Stimulated activated naive CD4-positive, alpha-beta T cell (primary cell): Measurements from ENCODE around the gene PTPN12.
A peak's percentile ranks its signal among the peaks of the same experiment; 100 is the strongest.
"Not testable (repeated sequence)": the region's sequence is repeated elsewhere in the genome, so short reads cannot be mapped to it uniquely, and the experiment has no call there.

Experiments
- DNase-seq, 6 experiments: peaks; one replicate each; lab custom pipeline; 2025; lab: John Stamatoyannopoulos, UW

The PTPN12 gene

DNA sequence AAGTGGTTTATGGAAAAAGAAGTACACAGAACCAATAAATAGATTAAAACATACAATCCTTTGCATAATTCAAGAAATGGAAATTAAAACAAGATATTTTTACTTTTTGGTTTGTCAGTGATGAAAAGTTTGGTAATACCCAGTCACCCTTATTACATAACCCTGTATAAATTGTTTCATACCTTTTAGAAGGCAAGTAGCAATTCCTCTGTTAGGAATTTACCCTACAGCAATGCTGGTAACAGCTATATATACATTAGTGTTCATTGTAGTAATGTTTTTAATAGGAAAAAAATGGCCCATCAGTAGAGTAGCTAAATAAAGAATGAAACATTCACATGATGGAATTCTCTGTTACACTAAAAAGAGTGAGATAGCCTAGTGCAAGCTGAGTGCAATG, 42.7 kb downstream of the PTPN12 start:
- DNase-seq = no peak

DNA sequence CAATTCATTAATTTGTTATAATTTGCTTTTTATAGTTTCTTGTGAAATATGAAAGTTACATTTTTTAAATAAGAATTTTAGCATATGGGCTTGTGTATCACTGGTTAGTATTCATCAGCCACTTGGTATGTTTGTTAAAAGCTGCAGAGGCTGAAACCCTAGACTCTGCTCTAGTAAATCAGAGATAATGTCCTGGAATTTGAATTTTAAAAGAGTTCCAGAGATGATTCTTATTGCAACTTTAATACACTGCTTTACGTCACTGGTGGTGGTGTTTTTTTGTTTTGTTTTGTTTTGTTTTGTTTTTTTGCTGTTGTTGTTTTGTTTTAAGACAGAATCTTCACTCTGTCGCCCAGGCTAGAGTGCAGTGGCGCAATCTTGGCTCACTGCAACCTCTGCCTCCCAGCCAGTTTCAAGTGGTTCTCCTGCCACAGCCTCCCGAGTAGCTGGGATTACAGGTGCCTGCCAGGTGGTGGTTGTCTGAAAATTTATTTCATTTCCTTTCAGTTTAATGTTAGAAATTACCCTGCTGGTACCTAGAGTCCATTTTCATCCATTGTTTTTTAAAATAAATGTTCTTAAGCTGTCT, 43.8 kb downstream of the PTPN12 start:
- no peak for DNase-seq

DNA sequence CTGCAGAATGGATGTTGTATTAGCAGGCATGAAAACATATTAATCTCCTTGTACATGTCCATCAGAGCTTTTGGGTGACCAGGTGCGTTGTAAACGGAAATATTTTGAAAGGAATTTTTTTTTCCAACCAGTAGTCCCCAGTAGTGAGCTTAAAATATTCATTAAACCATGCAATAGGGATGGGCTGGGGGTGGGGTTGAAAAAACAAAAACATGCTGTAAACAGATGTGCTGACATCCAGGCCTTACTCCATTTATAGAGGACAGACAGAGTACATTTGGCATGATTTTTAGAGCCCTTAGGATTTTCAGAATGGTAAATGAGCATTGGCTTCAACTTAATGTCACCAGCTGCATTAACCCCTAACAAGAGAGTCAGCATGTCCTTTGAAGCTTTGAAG, 50.2 kb downstream of the PTPN12 start:
- DNase-seq = no peak

DNA sequence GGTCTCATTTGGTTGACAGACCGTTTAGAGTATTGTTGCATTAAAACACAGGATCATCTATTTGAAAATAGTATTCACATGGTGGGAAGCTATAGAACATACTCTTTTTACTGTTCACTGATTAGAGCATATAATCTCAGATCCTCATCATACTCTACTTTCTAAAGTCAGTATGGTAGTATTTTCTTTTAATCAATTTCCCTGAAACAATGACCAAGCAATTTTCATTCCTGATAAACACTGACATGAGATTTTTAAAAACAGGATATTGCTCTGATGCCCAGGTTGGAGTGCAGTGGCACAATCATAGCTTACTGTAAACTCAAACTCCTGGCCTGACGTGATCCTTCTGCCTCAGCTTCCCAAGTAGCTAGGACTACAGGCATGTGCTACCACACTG, 63.9 kb downstream of the PTPN12 start:
- DNase-seq = no peak

DNA sequence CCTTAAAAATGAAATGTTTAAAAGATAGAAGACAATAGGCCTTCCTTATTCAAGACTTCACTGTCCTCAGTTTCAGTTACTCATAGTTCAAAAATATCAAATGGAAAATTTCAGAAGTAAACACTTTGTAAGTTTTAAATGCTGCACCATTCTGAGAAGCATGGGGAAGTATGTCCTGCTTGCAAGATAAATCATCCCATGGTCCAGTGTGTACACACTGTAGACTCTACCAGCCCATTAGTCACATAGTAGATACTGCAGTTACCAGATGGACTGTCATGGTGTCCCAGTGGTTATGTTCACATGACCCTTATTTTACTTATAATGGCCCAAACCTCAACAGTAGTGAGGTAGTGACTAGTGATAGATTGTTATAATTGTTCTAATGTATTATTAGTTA, 69.5 kb downstream of the PTPN12 start:
- DNase-seq = no peak

DNA sequence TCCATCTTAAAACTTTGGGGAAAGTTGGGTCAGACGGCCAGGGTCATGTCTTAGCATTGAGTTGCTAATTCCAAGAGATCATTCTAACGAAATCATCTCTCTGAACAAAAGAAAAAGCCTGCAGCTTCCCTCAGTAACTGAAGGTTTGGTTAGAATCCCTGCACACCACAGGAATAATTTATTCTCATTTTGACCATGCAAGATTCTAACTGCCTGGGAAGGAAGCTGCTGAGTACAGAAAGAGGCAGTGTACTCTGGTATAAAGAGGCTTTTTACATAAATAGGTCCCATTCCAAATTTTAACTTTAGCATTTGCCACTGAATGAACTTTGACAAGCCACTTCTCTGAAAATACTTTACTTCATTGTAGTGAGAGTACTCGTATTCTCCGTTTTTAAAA, 82.2 kb downstream of the PTPN12 start:
- DNase-seq = no peak

DNA sequence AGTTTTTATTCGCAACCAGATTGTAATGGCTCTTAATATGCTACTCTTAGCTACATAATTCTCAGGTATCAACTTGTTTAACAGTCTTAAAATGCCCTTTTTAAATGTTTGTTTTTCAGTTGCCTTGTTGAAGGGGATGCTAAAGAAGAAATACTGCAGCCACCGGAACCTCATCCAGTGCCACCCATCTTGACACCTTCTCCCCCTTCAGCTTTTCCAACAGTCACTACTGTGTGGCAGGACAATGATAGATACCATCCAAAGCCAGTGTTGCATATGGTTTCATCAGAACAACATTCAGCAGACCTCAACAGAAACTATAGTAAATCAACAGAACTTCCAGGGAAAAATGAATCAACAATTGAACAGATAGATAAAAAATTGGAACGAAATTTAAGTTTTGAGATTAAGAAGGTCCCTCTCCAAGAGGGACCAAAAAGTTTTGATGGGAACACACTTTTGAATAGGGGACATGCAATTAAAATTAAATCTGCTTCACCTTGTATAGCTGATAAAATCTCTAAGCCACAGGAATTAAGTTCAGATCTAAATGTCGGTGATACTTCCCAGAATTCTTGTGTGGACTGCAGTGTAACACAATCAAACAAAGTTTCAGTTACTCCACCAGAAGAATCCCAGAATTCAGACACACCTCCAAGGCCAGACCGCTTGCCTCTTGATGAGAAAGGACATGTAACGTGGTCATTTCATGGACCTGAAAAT, 89.7 kb downstream of the PTPN12 start:
- no peak for DNase-seq

DNA sequence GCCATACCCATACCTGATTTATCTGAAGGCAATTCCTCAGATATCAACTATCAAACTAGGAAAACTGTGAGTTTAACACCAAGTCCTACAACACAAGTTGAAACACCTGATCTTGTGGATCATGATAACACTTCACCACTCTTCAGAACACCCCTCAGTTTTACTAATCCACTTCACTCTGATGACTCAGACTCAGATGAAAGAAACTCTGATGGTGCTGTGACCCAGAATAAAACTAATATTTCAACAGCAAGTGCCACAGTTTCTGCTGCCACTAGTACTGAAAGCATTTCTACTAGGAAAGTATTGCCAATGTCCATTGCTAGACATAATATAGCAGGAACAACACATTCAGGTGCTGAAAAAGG, 90.2 kb downstream of the PTPN12 start:
- DNase-seq = no peak

DNA sequence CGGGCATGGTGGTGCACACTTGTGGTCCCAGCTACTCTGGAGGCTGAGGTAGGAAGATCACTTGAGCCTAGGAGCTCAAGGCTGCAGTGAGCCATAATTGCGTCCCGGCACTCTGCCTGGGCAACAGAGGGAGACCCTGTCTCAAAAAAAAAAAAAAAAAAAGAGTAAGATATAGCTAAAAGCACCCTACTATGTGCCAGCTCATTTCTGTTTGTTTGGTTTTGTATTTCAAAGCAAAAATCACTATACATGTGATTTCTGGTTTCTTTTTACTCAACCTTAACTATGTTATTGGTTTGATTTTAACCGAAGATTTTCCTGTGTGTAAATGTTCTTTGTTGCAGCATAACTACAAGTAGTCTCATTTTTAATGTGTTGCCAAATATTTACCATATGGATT, 92.7 kb downstream of the PTPN12 start:
- no peak for DNase-seq

DNA sequence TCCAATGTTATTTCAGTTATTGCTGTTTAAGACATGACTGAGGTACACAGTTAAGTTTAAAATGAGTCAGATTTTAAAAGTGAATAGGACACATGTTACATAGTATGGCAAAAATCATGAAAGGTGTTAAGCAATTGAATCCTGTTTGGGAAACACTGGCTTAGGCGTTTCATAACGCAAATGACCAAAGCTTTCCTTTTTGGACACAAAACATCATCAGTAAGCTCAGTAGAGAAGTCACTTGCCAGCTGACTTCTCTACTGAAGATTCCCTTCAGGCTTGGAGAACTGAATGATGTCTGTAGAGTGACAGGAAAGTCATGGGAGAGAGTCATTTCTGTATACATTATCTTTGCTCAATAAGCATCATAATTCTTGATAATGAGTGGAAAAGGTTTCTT, 94.7 kb downstream of the PTPN12 start:
- no peak for DNase-seq

DNA sequence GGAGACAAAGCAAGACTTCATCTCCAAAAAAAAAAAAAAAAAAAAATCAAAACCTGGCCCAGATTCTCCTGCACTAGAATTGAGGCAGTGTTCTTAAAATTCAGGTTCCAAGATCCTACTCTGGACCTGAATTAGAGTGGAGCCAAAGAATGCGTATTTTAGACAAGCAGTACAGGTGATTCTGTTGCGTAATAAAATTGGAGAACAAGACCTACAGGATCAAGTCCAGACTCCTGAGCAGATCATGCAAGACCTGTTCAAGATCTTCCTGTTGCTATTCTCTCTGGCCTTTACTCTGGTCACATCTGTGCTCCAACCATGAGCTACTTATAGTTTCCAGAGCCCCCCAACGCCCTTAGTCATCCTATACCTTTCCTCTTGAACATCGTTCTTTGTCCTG, 107.7 kb downstream of the PTPN12 start:
- DNase-seq = no peak

DNA sequence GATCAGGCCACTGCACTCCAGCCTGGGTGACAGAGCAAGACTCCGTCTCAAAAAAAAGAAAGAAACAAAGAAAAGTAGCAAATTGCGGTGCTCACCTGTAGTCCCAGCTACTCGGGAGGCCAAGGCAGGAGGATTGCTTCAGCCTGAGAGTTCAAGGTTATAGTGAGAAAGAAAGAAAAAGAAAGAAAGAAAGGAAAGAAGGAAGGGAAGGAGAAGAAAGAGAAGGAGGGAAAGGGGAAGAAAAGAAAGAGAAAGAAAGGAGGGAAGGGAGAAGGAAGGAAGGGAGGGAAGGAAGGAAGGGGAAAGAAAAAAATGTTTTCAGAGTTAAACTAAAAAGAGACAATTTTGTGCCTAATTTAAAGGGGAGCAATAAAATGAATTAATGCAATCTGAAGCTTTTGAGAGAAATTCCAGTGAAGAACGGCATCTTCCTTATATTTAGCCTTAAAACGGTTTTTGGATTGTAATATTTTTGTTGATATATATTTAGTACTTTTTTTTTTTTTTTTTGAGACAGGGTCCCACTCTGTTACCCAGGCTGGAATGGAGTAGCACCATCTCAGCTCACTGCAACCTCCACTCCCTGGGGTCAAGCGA, 111.7 kb downstream of the PTPN12 start:
- DNase-seq = no peak

DNA sequence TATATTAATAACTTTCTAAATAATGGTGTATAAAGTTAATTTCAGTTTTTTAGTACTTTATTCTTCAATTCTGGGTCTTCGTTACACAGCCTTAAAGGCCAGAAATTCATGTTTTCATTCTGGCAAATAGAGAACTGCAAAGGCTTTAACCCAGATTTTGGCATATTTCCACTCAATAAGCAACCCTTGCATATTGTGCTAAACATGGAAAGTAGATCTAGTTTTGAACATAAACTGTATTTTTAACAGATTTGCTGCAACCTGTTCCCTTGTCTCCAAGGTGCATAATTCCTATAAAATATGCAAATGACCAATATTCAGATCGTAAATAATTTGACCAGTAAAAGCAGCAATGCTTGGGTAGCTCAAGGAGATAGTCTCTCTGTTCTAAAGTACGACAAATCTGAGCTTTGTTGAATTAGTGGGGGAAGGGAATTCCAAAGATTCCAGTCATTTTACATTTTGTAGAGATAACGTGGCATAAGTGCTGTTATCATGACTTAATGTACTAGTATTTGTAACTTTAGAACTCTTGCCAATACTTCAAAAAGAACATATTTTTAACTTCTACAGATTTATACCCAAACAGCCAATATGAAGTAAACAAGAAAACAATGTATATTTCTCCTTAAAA, 112.7 kb downstream of the PTPN12 start:
- no peak for DNase-seq

DNA sequence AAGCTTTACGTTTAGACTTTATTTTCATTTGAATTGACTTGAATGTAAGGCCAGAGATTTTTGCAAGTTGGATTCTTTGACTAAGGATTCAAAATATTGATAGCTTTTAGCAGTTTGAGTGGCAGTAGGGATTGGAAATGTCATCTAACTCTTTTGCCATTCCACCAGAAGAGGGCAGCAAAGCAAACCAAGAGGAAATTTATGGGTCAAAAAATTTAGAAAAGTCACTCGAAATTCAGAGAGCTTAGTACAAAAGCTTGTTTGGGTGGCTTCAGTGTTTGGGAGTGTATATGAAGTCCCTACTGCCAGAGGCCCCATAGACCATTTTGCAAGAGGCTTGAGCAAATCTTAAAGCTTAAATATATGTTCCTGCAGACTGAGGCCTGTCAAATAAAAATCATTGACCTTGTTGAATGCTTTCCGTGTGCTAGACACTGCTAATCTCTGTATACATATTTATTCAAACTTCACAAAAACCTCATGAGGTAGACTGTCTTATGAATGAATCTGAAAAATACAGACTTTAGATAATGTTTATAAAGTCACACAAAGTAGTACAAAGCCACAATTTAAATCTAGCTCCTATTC, 114.6 kb downstream of the PTPN12 start:
- DNase-seq = peak in 3 of 6 experiments; percentile 2 to 61 (median 44)

DNA sequence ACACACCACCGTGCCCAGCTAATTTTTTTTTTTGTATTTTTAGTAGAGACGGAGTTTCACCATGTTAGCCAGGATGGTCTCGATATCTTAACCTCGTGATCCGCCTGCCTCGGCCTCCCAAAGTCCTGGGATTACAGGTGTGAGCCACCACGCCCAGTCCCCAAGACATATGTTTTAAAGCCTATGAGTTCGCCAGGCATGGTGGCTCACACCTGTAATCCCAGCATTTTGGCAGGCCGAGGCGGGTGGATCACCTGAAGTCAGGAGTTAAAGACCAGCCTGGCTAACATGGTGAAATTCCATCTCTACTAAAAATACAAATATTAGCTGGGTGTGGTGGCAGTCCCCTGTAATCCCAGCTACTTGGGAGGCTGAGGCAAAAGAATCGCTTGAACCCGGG, 115.7 kb downstream of the PTPN12 start:
- not testable (repeated sequence) for DNase-seq

DNA sequence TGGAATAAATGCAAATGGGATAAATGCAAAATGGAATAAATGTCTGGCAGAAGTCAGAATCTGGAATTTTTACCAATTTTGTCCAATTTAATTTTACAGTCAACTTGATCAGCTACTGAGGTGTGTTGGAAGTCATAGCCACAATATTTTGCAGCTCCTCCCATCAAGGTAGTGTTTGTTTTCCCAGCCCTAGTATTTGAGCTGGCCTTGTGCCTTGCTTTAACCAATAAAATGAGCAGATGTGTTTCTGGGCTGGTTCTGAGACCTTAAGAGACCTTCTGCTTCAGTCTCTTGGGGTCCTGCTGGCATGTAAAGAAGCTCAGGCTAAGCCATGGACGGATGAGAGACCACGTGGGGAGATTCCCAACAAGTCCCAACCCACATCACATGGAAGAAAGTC, 116.5 kb downstream of the PTPN12 start:
- DNase-seq = no peak

DNA sequence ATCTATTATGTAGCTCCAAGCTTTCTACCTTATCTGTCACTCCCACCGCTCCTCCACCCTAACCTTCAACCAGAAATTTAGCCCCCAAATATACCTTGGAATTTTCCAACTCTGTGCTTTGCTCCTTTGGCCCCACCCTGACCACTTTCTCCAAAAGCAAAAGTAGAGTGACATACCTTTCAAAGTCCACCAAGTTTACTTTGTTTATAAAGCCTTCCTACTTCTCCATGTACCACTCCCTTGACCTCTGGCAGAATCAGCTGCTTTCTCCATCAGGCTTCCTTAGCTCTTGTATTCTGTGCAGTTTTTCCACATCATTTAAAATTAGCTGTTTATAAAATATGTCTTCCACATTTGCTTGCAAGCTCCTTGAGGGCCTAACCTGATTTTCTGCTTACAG, 118.3 kb downstream of the PTPN12 start:
- DNase-seq = no peak

DNA sequence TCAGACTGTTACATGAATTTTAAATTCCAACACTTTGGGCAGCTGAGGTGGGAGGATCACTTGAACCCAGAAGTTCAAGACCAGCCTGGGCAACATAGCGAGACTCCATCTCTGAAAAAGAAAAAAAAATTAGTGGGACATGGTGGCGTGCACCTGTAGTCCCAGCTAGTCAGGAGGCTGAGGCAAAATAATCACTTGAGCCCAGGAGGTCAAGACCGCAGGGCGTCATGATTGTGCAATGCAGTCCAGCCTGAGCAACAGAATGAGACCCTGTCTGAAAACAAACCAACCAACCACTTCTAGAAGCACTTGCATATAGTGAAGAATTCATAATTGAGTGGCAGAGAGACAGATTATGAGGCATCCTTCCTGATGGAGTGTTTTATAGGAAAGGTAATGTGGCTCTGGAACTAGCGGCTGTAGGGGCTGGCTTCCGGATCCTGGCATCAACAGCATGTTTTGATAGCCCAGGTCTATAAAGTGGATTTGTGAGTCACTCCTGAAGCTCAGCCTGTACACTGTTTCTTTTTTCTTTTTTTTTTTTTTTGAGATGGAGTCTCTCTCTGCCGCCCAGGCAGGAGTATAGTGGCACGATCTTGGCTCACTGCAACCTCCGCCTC, 118.9 kb downstream of the PTPN12 start:
- DNase-seq = no peak

DNA sequence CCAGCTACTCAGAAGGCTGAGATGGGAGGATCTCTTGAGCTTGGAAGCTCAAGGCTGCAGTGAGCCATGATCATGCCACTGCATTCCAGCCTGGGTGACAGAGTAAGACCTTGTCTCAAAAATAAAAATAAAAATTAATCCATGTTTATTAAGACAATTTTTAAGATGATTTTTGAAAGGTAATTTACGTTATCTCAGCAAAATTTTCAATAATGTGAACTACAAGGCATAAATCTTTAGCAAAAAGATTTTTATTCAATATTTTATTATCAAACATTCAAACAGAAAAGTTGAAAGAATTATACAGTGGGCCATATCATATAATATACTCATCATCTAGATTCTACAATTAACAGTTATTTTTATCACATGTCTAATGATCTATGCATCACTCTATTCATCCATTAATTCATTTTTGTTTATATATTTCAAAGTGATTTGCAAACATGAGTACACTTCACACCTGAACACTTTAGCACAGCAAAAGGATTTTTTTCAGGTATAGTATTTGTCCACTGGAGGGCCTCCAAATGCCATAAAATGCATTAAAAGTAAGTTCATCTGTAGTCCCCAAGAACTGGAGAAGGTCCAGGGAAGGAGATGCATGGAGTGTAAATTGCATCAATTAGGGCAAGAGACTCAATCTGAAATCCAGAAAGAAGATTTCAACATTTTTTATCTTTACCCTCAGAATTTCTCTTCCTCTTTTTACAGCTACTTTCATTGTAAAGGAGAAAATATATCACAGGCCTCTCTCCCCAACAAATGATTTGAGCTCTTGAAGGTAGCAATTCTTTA, 120.5 kb downstream of the PTPN12 start:
- peak in 2 of 6 experiments; percentile 50 to 52 for DNase-seq

DNA sequence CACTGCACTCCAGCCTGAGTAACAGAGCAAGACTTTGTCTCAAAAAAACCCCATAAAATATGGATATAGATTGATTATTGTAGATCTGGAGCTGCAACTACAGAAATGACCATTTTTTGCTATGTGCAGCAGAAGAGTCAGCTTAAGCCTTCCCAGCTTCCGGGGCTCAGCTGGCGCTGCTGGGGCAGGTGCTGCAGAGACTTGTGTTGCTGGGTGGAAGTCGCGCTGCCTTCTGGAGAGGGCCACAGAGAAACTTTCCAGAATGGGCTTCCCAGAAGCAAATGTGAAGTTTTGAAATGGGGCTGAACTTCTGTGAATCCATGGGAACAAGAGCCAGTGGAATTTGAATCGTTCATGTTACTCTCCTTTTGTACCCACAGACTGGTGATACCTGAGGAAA, 121.8 kb downstream of the PTPN12 start:
- no peak for DNase-seq

DNA sequence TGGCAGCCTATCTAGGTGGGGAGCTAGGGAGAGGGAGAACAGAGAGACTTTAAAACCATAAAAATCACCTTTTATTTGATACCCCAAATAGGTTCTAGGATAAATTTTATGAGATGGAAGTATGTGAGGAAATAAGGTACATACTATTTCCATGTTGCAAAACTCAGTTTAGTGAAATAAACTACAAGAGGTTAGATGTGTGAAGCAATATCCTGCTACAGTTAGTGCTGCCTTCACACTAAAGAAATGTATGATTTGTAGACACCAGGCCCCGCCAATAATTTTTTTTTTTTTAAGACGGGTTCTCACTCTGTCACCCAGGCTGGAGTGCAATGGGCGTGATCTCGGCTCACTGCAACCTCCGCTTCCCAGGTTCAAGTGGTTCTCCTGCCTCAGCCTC, 124.7 kb downstream of the PTPN12 start:
- DNase-seq = no peak

DNA sequence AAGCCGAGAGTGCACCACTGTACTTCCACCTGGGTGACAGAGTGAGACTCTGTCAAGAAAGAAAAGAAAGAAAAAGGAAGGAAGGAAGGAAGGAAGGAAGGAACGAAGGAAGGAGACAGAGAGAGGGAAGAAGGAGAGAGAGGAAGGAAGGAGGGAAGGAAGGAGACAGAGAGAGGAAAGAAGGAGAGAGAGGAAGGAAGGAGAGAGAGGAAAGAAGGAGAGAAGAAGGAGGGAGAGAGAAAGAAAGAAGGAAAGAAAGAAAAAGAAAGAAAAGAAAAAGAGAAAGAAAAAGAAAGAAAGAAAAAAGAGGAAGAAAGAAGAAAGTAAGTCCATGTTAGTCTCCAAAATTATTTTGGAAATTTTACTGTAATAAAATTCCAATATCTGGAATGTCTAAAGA, 125.8 kb downstream of the PTPN12 start:
- DNase-seq = no peak
